ENCODE data around the gene PMCH.

DNA sequence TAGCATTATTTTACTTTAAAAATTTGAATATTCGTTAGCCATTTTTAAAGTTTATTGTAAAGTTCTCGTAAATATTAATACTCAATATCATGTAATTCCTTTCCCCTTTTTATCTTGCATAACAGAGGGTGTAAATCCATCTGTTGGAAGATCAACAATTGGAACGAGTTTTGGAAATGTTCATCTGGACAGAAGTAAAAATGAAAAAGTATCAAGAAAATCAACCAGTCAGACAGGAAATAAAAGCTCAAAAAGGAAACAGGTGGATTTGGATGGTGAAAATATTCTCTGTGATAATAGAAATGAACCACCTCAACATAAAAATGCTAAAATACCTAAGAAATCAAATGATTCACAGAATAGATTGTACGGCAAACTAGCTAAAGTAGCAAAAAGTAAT lies 1.8 kb downstream of the PMCH start:
- TF ChIP-seq, protein P1, sequence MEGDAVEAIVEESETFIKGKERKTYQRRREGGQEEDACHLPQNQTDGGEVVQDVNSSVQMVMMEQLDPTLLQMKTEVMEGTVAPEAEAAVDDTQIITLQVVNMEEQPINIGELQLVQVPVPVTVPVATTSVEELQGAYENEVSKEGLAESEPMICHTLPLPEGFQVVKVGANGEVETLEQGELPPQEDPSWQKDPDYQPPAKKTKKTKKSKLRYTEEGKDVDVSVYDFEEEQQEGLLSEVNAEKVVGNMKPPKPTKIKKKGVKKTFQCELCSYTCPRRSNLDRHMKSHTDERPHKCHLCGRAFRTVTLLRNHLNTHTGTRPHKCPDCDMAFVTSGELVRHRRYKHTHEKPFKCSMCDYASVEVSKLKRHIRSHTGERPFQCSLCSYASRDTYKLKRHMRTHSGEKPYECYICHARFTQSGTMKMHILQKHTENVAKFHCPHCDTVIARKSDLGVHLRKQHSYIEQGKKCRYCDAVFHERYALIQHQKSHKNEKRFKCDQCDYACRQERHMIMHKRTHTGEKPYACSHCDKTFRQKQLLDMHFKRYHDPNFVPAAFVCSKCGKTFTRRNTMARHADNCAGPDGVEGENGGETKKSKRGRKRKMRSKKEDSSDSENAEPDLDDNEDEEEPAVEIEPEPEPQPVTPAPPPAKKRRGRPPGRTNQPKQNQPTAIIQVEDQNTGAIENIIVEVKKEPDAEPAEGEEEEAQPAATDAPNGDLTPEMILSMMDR (IDR thresholded peaks at IDR 0.05; ENCODE audit: low read length) = no peak
- no peak for TF ChIP-seq EZH2phosphoT487 (IDR thresholded peaks at IDR 0.05; ENCODE audit: low read length)
- no peak for TF ChIP-seq EZH2 (optimal IDR thresholded peaks at IDR 0.05; ENCODE audit: low read depth, low read length)

All from MM.1S (cell line).